Measurements from ENCODE around the gene WDR59. TPM values are rescaled to one million over a fixed set of nuclear protein-coding genes. Genes with fewer than 3 reads are reported as not detected.

WDR59 gene
- total and polyA plus RNA-seq, 3 donors from 2014 or later, result 47.6 to 73.8 (median 55.0) TPM

DNA sequence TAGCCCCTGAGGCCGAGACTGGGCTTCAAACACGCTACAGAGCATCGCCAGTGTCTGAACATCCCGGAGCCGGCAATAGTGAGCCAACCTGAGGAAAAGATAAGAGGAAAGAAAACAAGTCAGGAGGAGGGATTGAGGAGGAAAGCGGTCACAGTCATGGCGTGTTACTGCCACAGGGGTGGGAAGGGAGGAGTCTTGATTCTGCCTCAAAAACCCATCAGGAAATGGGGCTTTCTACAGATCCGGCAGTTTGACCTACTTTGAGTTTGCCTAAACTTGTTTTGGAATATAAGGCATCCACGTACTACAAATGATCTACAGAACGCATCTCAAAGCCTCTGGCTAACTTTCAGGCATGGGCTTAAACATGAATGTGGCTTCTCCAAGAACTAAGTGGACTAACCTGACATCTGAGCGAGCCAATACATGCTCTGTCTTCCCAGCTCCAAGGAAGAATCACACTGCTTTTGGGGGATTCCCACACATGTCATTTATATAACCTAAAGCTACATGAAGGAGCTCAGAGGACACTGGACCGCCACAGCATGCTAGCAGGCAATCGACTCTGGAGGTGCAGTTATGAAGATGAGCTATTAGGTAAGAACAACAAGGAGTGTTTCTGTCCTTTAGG, 96.6 kb downstream of the WDR59 start:
- DNase-seq, result no peak

DNA sequence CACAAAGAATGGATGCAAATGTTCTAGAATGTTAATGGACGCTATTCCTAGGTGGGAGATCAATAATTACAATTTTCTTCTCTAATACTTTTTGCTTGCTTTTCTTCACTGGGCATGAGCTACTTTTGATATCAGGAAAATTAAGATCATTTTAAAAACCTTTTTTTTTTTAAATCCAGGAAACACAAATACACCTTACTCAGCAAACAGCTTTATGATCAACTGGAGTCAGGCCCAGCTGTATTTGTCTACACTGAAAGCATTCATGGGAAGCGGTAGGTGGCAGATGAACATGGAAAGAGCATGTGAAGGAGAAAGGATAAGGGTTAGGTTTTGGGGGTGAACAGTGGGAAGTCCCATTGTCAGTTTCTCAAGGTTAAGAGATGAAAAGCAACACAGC, 97.8 kb downstream of the WDR59 start:
- H3K36me3 ChIP-seq (ENCODE audit: low read depth, missing control alignments), result no peaks in the 10 kb centered on the region
- WGBS, 2 donors, result 93 to 97% methylated on average over 2 of the region's 2 CpGs
- intact Hi-C loops (cut with DNase I; ENCODE audit: low total_unique reads), result no loop called here

More for the DNA sequence above, 96.6 kb downstream of the WDR59 start:
- Histone ChIP-seq H3K9me3 (no peaks in the 10 kb centered on the region), H3K27ac (no peak overlapping the region), H3K4me1 (no peaks in the 10 kb centered on the region), H3K36me3 (ENCODE audit: low read depth, missing control alignments) (no peaks in the 10 kb centered on the region), H3K4me3 (no peak overlapping the region), H3K27me3 (no peaks in the 10 kb centered on the region)
- WGBS, 2 donors, result 94 to 97% methylated on average over 13 of the region's 13 CpGs
- TF ChIP-seq, protein P1, sequence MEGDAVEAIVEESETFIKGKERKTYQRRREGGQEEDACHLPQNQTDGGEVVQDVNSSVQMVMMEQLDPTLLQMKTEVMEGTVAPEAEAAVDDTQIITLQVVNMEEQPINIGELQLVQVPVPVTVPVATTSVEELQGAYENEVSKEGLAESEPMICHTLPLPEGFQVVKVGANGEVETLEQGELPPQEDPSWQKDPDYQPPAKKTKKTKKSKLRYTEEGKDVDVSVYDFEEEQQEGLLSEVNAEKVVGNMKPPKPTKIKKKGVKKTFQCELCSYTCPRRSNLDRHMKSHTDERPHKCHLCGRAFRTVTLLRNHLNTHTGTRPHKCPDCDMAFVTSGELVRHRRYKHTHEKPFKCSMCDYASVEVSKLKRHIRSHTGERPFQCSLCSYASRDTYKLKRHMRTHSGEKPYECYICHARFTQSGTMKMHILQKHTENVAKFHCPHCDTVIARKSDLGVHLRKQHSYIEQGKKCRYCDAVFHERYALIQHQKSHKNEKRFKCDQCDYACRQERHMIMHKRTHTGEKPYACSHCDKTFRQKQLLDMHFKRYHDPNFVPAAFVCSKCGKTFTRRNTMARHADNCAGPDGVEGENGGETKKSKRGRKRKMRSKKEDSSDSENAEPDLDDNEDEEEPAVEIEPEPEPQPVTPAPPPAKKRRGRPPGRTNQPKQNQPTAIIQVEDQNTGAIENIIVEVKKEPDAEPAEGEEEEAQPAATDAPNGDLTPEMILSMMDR (IDR thresholded peaks at IDR 0.05), result no peak
- no peak for TF ChIP-seq POLR2A (IDR thresholded peaks at IDR 0.05)
- intact Hi-C loops (cut with DNase I; ENCODE audit: low total_unique reads), result no loop called here

DNA sequence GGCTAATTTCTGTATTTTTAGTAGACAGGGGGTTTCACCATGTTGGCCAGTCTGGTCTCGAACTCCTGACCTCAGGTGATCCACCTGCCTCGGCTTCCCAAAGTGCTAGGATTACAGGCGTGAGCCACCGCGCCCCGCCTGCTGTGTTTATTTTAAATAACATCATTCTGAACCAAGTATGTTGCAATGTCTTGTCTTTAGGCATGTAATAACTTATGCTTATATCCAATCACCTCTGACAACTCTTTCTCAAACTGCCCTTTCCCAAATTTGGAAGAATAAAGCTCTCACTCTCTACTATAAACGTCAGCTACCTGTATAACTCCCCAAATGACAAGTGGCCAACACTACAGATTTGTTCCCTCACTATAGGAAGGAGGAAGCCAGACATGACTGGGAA, 107.2 kb downstream of the WDR59 start:
- Histone ChIP-seq H3K36me3 (ENCODE audit: low read depth, missing control alignments) (no peaks in the 10 kb centered on the region), H3K27ac (no peak overlapping the region), H3K9me3 (no peaks in the 10 kb centered on the region), H3K4me3 (no peak overlapping the region), H3K4me1 (no peaks in the 10 kb centered on the region), H3K27me3 (no peaks in the 10 kb centered on the region)
- no peak for DNase-seq
- 97 to 98% methylated on average over 7 of the region's 7 CpGs for WGBS, 2 donors
- intact Hi-C loops (cut with DNase I; ENCODE audit: low total_unique reads), result no loop called here
- no peak for TF ChIP-seq POLR2A (IDR thresholded peaks at IDR 0.05)
- TF ChIP-seq, protein P1 (IDR thresholded peaks at IDR 0.05), result no peak

More for the DNA sequence above, 97.8 kb downstream of the WDR59 start:
- no peak for DNase-seq
- TF ChIP-seq, protein P1 (IDR thresholded peaks at IDR 0.05), result no peak
- no peak for TF ChIP-seq POLR2A (IDR thresholded peaks at IDR 0.05)
- Histone ChIP-seq H3K4me1 (no peaks in the 10 kb centered on the region), H3K4me3 (no peak overlapping the region), H3K27ac (no peak overlapping the region), H3K9me3 (no peaks in the 10 kb centered on the region), H3K27me3 (no peaks in the 10 kb centered on the region)

DNA sequence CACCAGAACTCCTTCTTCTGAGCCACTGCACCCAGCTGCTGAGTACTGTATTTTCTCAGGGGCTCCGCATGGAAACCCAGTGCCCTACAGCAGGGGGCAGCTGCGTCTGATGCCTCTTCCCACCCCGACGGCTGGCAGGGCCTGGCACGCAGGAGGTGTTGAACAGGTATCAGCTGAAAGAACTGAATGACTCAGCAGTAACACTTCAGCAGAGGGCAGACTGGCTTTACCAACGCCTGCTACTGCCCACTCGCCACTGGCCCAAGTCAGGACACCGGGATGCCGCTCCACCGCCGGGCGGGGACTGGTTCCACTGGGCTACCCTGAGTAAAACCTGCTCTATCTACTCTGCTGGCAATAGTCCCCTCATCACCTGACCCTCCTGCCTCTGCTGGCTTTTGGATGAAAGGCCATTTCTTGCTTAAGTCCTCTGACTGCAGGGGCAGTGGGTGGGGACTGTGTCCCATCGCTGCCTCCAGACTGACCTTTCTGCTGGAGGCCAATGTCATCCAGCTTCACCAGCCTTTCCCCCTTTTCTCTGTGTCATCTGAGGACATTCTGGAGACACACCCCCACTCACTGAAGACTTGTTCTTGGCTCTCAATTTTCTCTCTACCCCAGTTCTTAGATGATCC, 109.9 kb downstream of the WDR59 start:
- TF ChIP-seq POLR2A (IDR thresholded peaks at IDR 0.05), result no peak
- TF ChIP-seq, protein P1 (IDR thresholded peaks at IDR 0.05), result no peak
- no peak for DNase-seq
- H3K27me3 ChIP-seq, result no peaks in the 10 kb centered on the region
- H3K9me3 ChIP-seq, result no peaks in the 10 kb centered on the region
- 86 to 92% methylated on average over 12 to 13 of the region's 13 CpGs for WGBS, 2 donors
- H3K4me3 ChIP-seq, result no peak overlapping the region
- intact Hi-C loops (cut with DNase I; ENCODE audit: low total_unique reads), result no loop called here
- H3K4me1 ChIP-seq, result no peaks in the 10 kb centered on the region
- H3K27ac ChIP-seq, result no peak overlapping the region
- no peaks in the 10 kb centered on the region for H3K36me3 ChIP-seq (ENCODE audit: low read depth, missing control alignments)

DNA sequence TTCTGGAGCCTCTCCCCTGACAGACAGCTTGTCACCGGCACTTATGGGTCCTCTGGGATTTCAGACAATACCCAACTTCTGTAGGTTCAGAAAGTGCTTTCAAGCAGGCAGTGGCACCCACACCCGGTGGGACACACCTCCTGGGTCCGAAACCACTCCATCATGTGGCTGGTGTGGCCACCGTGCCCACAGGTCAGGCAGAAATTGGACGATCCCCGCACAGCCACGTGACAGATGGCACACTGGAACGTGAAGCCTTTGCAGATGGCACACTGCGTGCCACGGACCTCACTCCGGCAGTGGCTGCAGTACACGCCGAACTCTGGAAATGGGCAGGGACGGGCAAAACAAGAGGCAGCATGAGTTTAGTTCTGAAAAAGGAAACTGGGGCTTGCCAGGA, 110.8 kb downstream of the WDR59 start:
- Histone ChIP-seq H3K36me3 (ENCODE audit: low read depth, missing control alignments) (no peaks in the 10 kb centered on the region), H3K4me3 (no peak overlapping the region), H3K27me3 (no peaks in the 10 kb centered on the region), H3K4me1 (no peaks in the 10 kb centered on the region), H3K9me3 (no peaks in the 10 kb centered on the region), H3K27ac (no peak overlapping the region)
- TF ChIP-seq, protein P1 (IDR thresholded peaks at IDR 0.05), result no peak
- TF ChIP-seq POLR2A (IDR thresholded peaks at IDR 0.05), result no peak
- intact Hi-C loops (cut with DNase I; ENCODE audit: low total_unique reads), result no loop called here
- DNase-seq, result no peak
- 90 to 96% methylated on average over 10 to 14 of the region's 14 CpGs for WGBS, 2 donors
